Naive thymus-derived CD4-positive, alpha-beta T cell (primary cell): ENCODE measurements around the gene ST6GALNAC3. TPM values are rescaled to one million over a fixed set of nuclear protein-coding genes. Genes with fewer than 3 reads are reported as not detected.
"Not testable (repeated sequence)": the region's sequence is repeated elsewhere in the genome, so short reads cannot be mapped to it uniquely, and the experiment has no call there.

Source experiments
- ATAC-seq: fragments of 150-1000 bp; cut with Tn5 transposase; 2 replicates; pipeline ENCODE4 v1.10.0; 2021; ENCODE audit warnings: mild to moderate bottlenecking, moderate library complexity
- CTCF ChIA-PET: fragments of 350-600 bp; sonication (Branson Sonifier 250); formaldehyde crosslinking; loops from one replicate; lab custom pipeline; 2021; ENCODE audit warnings: antibody characterized with exemption; lab: Charles Lee
- POLR2A ChIA-PET: fragments of 350-600 bp; sonication (Branson Sonifier 250); formaldehyde crosslinking; loops from one replicate; lab custom pipeline; 2021; ENCODE audit warnings: antibody characterized with exemption, inconsistent platforms; lab: Charles Lee
- DNase-seq, 9 donors: peaks; one replicate each; pipeline versions ENCODE4 v3.0.0 to v3.0.0-alpha.2; 2020 to 2022; ENCODE audit warnings: mixed read lengths in 1 of 9
- H3K27ac ChIP-seq: one replicate; pipeline ENCODE4 v1.7.0; 2013; ENCODE audit warnings: mild to moderate bottlenecking, low read depth, low read length, moderate library complexity
- H3K27me3 ChIP-seq, 2 donors: one replicate each; pipeline ENCODE4 v1.7.0; 2013; ENCODE audit warnings: low read length in 2 of 2, mild to moderate bottlenecking in 2 of 2, moderate library complexity in 2 of 2; ENCODE audit not compliant: control insufficient read depth in 2 of 2, insufficient read depth in 2 of 2
- H3K36me3 ChIP-seq, 3 experiments: 1 replicate in 2 of 3; 2 replicates in 1 of 3; pipeline ENCODE4 v1.7.0; 2013; ENCODE audit warnings: low read length in 3 of 3, mild to moderate bottlenecking in 3 of 3, moderate library complexity in 1 of 3; ENCODE audit not compliant: insufficient read depth in 3 of 3, control insufficient read depth in 2 of 3
- H3K4me1 ChIP-seq, 2 donors: one replicate each; pipeline ENCODE4 v1.7.0; 2013; ENCODE audit warnings: low read length in 2 of 2, mild to moderate bottlenecking in 2 of 2, moderate library complexity in 1 of 2; ENCODE audit not compliant: control insufficient read depth in 2 of 2, insufficient read depth in 2 of 2
- H3K4me3 ChIP-seq: 2 replicates; pipeline ENCODE4 v1.7.0; 2013; ENCODE audit warnings: mild to moderate bottlenecking, low read length
- H3K9me3 ChIP-seq, 3 experiments: 1 replicate in 2 of 3; 2 replicates in 1 of 3; pipeline ENCODE4 v1.7.0; 2013; ENCODE audit warnings: low read length in 3 of 3; ENCODE audit not compliant: control insufficient read depth in 2 of 3
- H3K27ac Mint-ChIP-seq, 9 donors: one replicate each; pipeline ENCODE4 v1.8.0; 2020 to 2022; ENCODE audit warnings: mixed read lengths in 9 of 9, mild to moderate bottlenecking in 8 of 9, moderate library complexity in 5 of 9, inconsistent platforms in 2 of 9
- H3K27me3 Mint-ChIP-seq, 5 donors: one replicate each; pipeline ENCODE4 v1.8.0; 2021 to 2022; ENCODE audit warnings: mixed read lengths in 5 of 5, mild to moderate bottlenecking in 1 of 5
- H3K36me3 Mint-ChIP-seq, 5 donors: one replicate each; pipeline ENCODE4 v1.8.0; 2020 to 2022; ENCODE audit warnings: mixed read lengths in 5 of 5, mild to moderate bottlenecking in 3 of 5, inconsistent platforms in 1 of 5
- H3K4me1 Mint-ChIP-seq, 7 donors: one replicate each; pipeline ENCODE4 v1.8.0; 2020 to 2022; ENCODE audit warnings: mixed read lengths in 7 of 7, mild to moderate bottlenecking in 3 of 7, inconsistent platforms in 1 of 7
- H3K4me3 Mint-ChIP-seq, 10 donors: one replicate each; pipeline ENCODE4 v1.8.0; 2020 to 2022; ENCODE audit warnings: mild to moderate bottlenecking in 10 of 10, mixed read lengths in 10 of 10, moderate library complexity in 6 of 10, inconsistent platforms in 2 of 10
- H3K9me3 Mint-ChIP-seq, 11 donors: one replicate each; pipeline ENCODE4 v1.8.0; 2020 to 2022; ENCODE audit warnings: mixed read lengths in 11 of 11, mild to moderate bottlenecking in 4 of 11, inconsistent platforms in 1 of 11, moderate library complexity in 1 of 11
- intact Hi-C, 2 donors: fragments of 100-400 bp; cut with micrococcal nuclease; formaldehyde crosslinking; loops; one replicate each; pipeline ENCODE4 v1.15.1; 2023
- polyA plus RNA-seq, 2 donors: library from polyadenylated mRNA; unstranded; fragments of 300-500 nt; fragmentation: Illumina TruSeq; gene quantifications; one replicate each; pipeline ENCODE4 v1.2.3, GENCODE V29; 2021
- total RNA-seq, 6 experiments: library from RNA in 5 of 6; stranded (reverse) in 5 of 6; gene quantifications; 1 replicate in 5 of 6; 2 replicates in 1 of 6; pipeline ENCODE4 v1.2.3 and lab custom pipeline; 2021 to 2026

Gene ST6GALNAC3
- total and polyA plus RNA-seq, 7 experiments from 2014 or later, result 0.17 to 4.8 (median 2.1) TPM; not detected in 1

DNA sequence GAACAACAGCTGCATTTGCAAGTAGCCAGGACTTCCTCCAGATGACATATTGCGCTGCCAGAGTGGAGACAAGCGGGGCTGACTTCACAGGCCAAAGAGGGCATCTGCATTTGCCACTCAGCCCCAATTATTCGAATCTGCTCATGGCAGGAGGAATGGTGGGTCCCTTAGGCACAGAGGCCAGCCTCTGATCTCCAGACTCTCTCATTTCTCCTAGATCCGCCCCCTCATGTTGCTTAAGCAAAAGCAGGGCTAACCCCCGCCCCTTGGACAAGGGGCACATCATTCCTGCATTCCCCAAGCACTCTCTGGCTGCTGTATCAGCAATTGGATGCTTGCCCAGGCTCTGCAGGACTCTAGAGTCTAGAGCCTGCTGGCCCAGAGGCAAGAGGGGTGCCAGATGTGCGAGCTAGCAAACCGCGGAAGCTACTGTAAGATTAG is 262.4 kb downstream of the ST6GALNAC3 start:
- Mint-ChIP-seq H3K4me1 (peaks cover 0 to 8% (median 0%) of the 10 kb centered on the region in 7 donors), H3K36me3 (peaks cover 0 to 3% (median 0%) of the 10 kb centered on the region in 5 donors), H3K9me3 (peaks cover 0 to 2% (median 0%) of the 10 kb centered on the region in 11 donors), H3K27ac (no peak overlapping the region), H3K4me3 (no peak overlapping the region), H3K27me3 (no peaks in the 10 kb centered on the region)
- ATAC-seq (no peak), DNase-seq (no peak)
- no peaks in the 10 kb centered on the region for H3K9me3 ChIP-seq
- no peak overlapping the region for H3K4me3 ChIP-seq
- no peak overlapping the region for H3K27ac ChIP-seq
- ChIA-PET POLR2A (no interaction called here), CTCF (no interaction called here)
- no peaks in the 10 kb centered on the region for H3K27me3 ChIP-seq
- intact Hi-C loops, result loop anchor here (1.0 to 10.0 kb wide), 2 partner anchors 8 to 342 kb away; no protein-coding TSS in a partner anchor
- no peaks in the 10 kb centered on the region for H3K4me1 ChIP-seq
- H3K36me3 ChIP-seq, result no peaks in the 10 kb centered on the region

DNA sequence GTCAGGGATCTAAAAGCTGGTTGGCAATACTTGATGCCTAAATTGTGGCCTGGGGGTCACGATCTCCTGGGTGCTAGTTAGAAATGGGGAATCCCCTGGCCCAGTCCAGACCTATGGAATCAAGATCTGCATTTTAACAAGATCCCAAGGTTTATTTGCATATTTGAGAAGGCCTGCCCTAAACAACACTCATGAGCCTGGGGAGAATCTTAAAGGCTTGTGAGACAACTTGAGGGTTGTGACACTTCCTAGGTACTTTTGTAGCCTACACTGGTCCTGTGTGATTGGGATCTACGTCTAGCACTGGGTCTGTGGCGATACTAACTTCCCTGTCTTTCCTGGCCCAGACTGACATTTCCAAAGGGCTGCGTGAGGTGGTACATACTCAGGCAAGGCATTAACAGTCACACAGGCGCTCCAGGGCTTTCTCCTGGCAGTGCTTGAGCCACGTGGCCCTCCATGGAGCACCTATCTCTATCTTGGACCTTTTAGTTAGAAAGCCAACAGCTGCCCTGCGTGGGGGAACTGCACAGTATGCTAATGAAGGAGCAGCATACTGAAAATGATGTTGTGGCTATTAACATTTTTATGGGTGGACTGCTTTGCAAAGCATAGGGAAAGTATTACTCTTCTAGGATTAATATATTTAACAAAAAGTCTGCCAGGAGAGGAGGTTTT is 263.1 kb downstream of the ST6GALNAC3 start:
- Mint-ChIP-seq H3K27me3 (no peaks in the 10 kb centered on the region), H3K27ac (no peak overlapping the region), H3K4me1 (peaks cover 0 to 9% (median 0%) of the 10 kb centered on the region in 7 donors), H3K4me3 (no peak overlapping the region), H3K9me3 (peaks cover 0 to 8% (median 0%) of the 10 kb centered on the region in 11 donors), H3K36me3 (peaks cover 0 to 8% (median 0%) of the 10 kb centered on the region in 5 donors)
- no peak for ATAC-seq
- no peaks in the 10 kb centered on the region for H3K36me3 ChIP-seq
- H3K9me3 ChIP-seq, result no peaks in the 10 kb centered on the region
- ChIA-PET CTCF (no interaction called here), POLR2A (no interaction called here)
- no peak for DNase-seq
- no peaks in the 10 kb centered on the region for H3K4me1 ChIP-seq
- H3K4me3 ChIP-seq, result no peak overlapping the region
- H3K27ac ChIP-seq, result no peak overlapping the region
- intact Hi-C loops, result loop anchor here (1.0 to 10.0 kb wide), 2 partner anchors 8 to 343 kb away; no protein-coding TSS in a partner anchor
- no peaks in the 10 kb centered on the region for H3K27me3 ChIP-seq

- Mint-ChIP-seq H3K4me1 (peaks cover 0 to 32% (median 8%) of the 10 kb centered on the region in 7 donors), H3K36me3 (peaks cover 0 to 8% (median 0%) of the 10 kb centered on the region in 5 donors), H3K4me3 (no peak overlapping the region), H3K27me3 (no peaks in the 10 kb centered on the region), H3K27ac (no peak overlapping the region), H3K9me3 (peaks cover 0 to 8% (median 0%) of the 10 kb centered on the region in 11 donors)
- H3K27me3 ChIP-seq, result no peaks in the 10 kb centered on the region
- ATAC-seq (no peak), DNase-seq (no peak)
- intact Hi-C loops, result no loop called here
- ChIA-PET CTCF (no interaction called here), POLR2A (no interaction called here)
- no peak overlapping the region for H3K4me3 ChIP-seq
- no peak overlapping the region for H3K27ac ChIP-seq
- no peaks in the 10 kb centered on the region for H3K4me1 ChIP-seq
- no peaks in the 10 kb centered on the region for H3K9me3 ChIP-seq
- no peaks in the 10 kb centered on the region for H3K36me3 ChIP-seq
Observed at GRCh38 chr1:76340056-76340455, 265.5 kb downstream of the ST6GALNAC3 start.

GRCh38 chr1:76341816-76342215 is 267.3 kb downstream of the ST6GALNAC3 start:
- H3K27ac ChIP-seq, H3K9me3 ChIP-seq, H3K27me3 ChIP-seq, CTCF ChIA-PET, H3K4me3 ChIP-seq, H3K4me1 ChIP-seq, intact Hi-C loops, H3K27me3 Mint-ChIP-seq, H3K36me3 Mint-ChIP-seq, DNase-seq, ATAC-seq, H3K36me3 ChIP-seq, H3K4me3 Mint-ChIP-seq, H3K27ac Mint-ChIP-seq, H3K9me3 Mint-ChIP-seq, POLR2A ChIA-PET: not testable (repeated sequence)
- H3K4me1 Mint-ChIP-seq, result peaks cover 0 to 34% (median 8%) of the 10 kb centered on the region in 7 donors

DNA sequence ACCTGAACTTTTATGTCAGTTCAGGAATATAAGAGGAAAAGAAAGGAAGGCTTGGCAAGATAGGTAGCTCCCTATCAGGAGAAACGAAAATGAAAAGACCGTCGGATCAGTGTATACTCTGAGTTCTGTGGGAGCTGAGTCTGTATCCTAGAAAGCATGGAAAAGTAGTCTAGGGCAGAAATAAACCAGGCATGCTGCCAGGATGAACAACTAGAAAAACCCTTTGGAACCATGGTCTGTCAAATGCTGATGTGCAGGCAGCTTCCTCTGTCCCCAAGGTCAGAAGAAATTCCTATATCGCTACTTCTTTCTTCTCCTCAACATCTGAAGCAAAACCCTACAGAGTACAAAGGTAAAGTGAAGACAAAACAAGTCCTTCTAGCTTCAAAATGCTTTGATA is 268.8 kb downstream of the ST6GALNAC3 start:
- POLR2A ChIA-PET, result no interaction called here
- Mint-ChIP-seq H3K27me3 (peaks cover 0 to 5% (median 0%) of the 10 kb centered on the region in 5 donors), H3K4me3 (no peak overlapping the region), H3K4me1 (peaks cover 0 to 34% (median 8%) of the 10 kb centered on the region in 7 donors), H3K9me3 (peaks cover 0 to 8% (median 0%) of the 10 kb centered on the region in 11 donors), H3K36me3 (peaks cover 0 to 8% (median 0%) of the 10 kb centered on the region in 5 donors), H3K27ac (peak overlapping the region in 1 of 9 donors; percentile 3)
- Histone ChIP-seq H3K4me1 (no peaks in the 10 kb centered on the region), H3K9me3 (no peaks in the 10 kb centered on the region), H3K27me3 (no peaks in the 10 kb centered on the region), H3K36me3 (no peaks in the 10 kb centered on the region), H3K4me3 (no peak overlapping the region), H3K27ac (no peak overlapping the region)
- intact Hi-C loops, result no loop called here
- CTCF ChIA-PET, result interaction anchor here (1.0 kb wide), 1 partner anchor 12 kb away, joined by 4 read pairs; no protein-coding TSS in a partner anchor
- ATAC-seq (no peak), DNase-seq (no peak)

- Mint-ChIP-seq H3K9me3 (peaks cover 0 to 3% (median 0%) of the 10 kb centered on the region in 11 donors), H3K27me3 (peaks cover 0 to 8% (median 0%) of the 10 kb centered on the region in 5 donors), H3K4me1 (peaks cover 0 to 15% (median 4%) of the 10 kb centered on the region in 7 donors), H3K36me3 (peaks cover 0 to 6% (median 0%) of the 10 kb centered on the region in 5 donors), H3K27ac (no peak overlapping the region), H3K4me3 (no peak overlapping the region)
- DNase-seq, result no peak
- Histone ChIP-seq H3K4me3 (no peak overlapping the region), H3K9me3 (no peaks in the 10 kb centered on the region), H3K36me3 (no peaks in the 10 kb centered on the region), H3K4me1 (no peaks in the 10 kb centered on the region), H3K27ac (no peak overlapping the region), H3K27me3 (no peaks in the 10 kb centered on the region)
- ChIA-PET CTCF (no interaction called here), POLR2A (no interaction called here)
- no peak for ATAC-seq
- intact Hi-C loops, result no loop called here
Observed at GRCh38 chr1:76351655-76352054, 277.1 kb downstream of the ST6GALNAC3 start.
